ENCODE data around the gene MON1B. TPM values are rescaled to one million over a fixed set of nuclear protein-coding genes. Genes with fewer than 3 reads are reported as not detected.
A peak's percentile ranks its signal among the peaks of the same experiment; 100 is the strongest.
"Not testable (repeated sequence)": the region's sequence is repeated elsewhere in the genome, so short reads cannot be mapped to it uniquely, and the experiment has no call there.

The MON1B gene
- total RNA-seq, 1 donor from 2014 or later, result 2.1 TPM

DNA sequence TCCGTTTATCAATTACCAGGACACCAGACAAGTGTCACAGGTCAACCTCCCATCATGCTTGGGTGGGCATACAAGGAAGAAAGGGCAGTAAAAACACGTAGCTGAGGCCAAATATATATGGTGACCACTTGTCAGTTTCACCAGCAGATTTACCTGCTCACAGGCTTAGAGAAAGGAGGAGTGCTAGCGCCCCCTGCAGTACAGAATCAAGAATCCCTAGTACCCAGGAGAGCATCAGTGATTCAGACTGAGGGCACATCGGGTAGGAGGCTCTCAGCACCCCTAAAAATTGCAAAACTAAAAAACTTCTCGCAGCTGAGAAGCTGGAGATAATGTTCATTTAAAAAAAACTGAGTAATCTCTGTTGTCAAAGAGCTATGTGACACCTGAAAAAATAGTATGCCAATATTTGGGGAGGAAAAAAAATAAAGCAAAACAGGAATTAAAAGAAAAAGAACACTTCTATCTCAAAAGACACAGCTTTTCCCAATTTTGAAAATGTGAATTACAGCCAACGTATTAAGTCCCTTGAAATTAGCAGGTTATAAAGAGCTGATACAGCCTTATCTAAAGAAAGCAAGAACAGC lies 21.2 kb upstream of the MON1B start:
- no peak overlapping the region for H3K4me3 ChIP-seq (ENCODE audit: low read length in 3 of 3)
- H3K9me3 ChIP-seq (ENCODE audit: control insufficient read depth in 3 of 3, low read length in 3 of 3), result no peaks in the 10 kb centered on the region
- H3K9ac ChIP-seq (ENCODE audit: low read depth in 1 of 3, low read length in 3 of 3), result no peak overlapping the region
- H3K27ac ChIP-seq (ENCODE audit: low read depth, low read length), result no peak overlapping the region
- no peaks in the 10 kb centered on the region for H3K4me1 ChIP-seq (ENCODE audit: control insufficient read depth in 3 of 3, insufficient read depth in 3 of 3, low read length in 3 of 3)
- peaks cover 5 to 7% (median 6%) of the 10 kb centered on the region in 3 donors for H3K27me3 ChIP-seq (ENCODE audit: control insufficient read depth in 3 of 3, insufficient read depth in 3 of 3, low read length in 3 of 3)
- H3K36me3 ChIP-seq (ENCODE audit: control insufficient read depth in 3 of 3, insufficient read depth in 3 of 3, low read length in 3 of 3), result no peaks in the 10 kb centered on the region

DNA sequence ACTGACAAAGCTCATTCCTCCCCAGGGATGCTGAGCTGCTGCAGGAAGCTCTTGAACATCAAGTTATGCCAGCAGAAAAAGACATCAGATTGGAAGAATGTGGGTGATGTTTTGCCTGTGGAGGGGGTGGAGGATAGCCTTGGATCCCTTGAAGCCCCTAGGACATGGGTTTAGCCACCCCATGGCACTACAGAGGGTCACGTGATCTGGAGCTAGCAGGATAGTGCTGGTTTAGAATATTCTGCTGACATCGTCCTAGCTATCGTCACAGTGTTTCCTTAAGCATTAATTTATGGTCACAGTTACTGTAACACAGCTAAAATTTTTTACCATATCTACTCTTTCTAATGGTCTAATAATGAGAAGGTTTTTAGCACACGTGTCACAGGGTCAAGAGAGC lies 20.2 kb upstream of the MON1B start:
- Histone ChIP-seq H3K4me1 (ENCODE audit: control insufficient read depth in 3 of 3, insufficient read depth in 3 of 3, low read length in 3 of 3) (no peaks in the 10 kb centered on the region), H3K27me3 (ENCODE audit: control insufficient read depth in 3 of 3, insufficient read depth in 3 of 3, low read length in 3 of 3) (peaks cover 5 to 7% (median 6%) of the 10 kb centered on the region in 3 donors), H3K4me3 (ENCODE audit: low read length in 3 of 3) (no peak overlapping the region), H3K36me3 (ENCODE audit: control insufficient read depth in 3 of 3, insufficient read depth in 3 of 3, low read length in 3 of 3) (no peaks in the 10 kb centered on the region), H3K9me3 (ENCODE audit: control insufficient read depth in 3 of 3, low read length in 3 of 3) (no peaks in the 10 kb centered on the region), H3K9ac (ENCODE audit: low read depth in 1 of 3, low read length in 3 of 3) (no peak overlapping the region), H3K27ac (ENCODE audit: low read depth, low read length) (no peak overlapping the region)

DNA sequence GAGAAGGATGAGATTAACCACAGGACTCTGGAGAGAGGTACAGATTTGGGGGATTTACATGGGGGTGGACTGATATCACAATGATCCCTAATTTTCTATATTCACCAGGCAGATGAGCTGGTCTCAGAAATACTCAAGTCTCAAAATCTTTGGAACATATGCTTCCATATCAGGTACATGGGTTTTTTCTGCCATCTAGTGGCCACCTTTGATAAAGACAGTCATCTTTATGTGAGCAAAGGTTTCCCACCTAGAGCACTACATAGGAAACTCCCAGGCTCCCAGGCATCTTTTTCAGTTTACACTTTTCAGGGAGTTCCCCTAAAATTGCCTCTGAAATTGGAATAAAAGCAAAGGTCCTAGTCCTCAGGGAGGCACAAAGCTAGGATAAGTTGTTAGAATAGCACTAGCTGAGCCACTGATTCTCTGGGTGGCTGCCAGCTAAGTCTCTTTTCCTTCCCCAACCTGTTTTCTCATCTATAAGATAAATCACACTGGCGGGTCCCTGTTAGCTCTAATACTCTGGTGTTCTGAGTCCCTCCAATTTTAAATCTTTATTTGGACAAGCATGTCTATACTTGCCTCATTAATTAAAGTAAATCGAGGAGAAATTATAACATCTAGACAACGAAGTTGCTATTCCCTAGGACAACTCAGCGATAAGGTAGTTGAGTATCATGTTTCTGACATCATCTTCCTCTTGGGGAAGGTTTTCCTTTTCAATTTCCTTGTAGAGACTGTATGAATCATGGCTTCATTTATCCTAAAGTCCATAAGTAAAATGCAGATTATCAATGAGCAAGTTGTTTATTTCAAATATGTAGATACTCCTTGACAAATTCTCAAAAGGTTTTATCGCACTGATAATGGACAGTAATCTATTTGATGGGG lies 19.0 kb upstream of the MON1B start:
- Histone ChIP-seq H3K27me3 (ENCODE audit: control insufficient read depth in 3 of 3, insufficient read depth in 3 of 3, low read length in 3 of 3) (peaks cover 5 to 7% (median 6%) of the 10 kb centered on the region in 3 donors), H3K9ac (ENCODE audit: low read depth in 1 of 3, low read length in 3 of 3) (no peak overlapping the region)

DNA sequence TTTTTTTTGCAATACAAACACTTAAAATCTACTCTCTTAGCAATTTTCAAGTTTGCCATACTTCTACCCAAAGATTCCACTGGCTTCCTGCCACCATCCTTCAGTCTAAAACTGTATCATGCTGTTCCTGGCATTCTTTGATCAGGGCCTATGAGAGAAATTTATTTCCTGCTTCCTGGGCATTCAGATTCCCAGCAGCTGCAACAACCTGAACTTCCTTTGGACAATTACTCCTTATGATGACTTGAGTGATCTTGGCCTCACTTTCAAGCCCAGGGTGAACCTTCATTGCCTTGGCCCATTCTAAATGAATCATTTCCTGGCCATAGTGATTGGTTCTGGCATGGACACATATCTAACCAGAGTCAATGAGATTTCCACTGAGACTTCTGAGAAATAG lies 18.0 kb upstream of the MON1B start:
- no peak overlapping the region for H3K4me3 ChIP-seq (ENCODE audit: low read length in 3 of 3)
- H3K36me3 ChIP-seq (ENCODE audit: control insufficient read depth in 3 of 3, insufficient read depth in 3 of 3, low read length in 3 of 3), result no peaks in the 10 kb centered on the region
- H3K9me3 ChIP-seq (ENCODE audit: control insufficient read depth in 3 of 3, low read length in 3 of 3), result no peaks in the 10 kb centered on the region
- H3K27ac ChIP-seq (ENCODE audit: low read depth, low read length), result no peak overlapping the region
- H3K27me3 ChIP-seq (ENCODE audit: control insufficient read depth in 3 of 3, insufficient read depth in 3 of 3, low read length in 3 of 3), result peaks cover 5 to 7% (median 6%) of the 10 kb centered on the region in 3 donors
- H3K4me1 ChIP-seq (ENCODE audit: control insufficient read depth in 3 of 3, insufficient read depth in 3 of 3, low read length in 3 of 3), result no peaks in the 10 kb centered on the region
- no peak overlapping the region for H3K9ac ChIP-seq (ENCODE audit: low read depth in 1 of 3, low read length in 3 of 3)

More for the DNA sequence above, 19.0 kb upstream of the MON1B start:
- Histone ChIP-seq H3K9me3 (ENCODE audit: control insufficient read depth in 3 of 3, low read length in 3 of 3) (no peaks in the 10 kb centered on the region), H3K36me3 (ENCODE audit: control insufficient read depth in 3 of 3, insufficient read depth in 3 of 3, low read length in 3 of 3) (no peaks in the 10 kb centered on the region), H3K4me1 (ENCODE audit: control insufficient read depth in 3 of 3, insufficient read depth in 3 of 3, low read length in 3 of 3) (no peaks in the 10 kb centered on the region), H3K4me3 (ENCODE audit: low read length in 3 of 3) (no peak overlapping the region), H3K27ac (ENCODE audit: low read depth, low read length) (no peak overlapping the region)

DNA sequence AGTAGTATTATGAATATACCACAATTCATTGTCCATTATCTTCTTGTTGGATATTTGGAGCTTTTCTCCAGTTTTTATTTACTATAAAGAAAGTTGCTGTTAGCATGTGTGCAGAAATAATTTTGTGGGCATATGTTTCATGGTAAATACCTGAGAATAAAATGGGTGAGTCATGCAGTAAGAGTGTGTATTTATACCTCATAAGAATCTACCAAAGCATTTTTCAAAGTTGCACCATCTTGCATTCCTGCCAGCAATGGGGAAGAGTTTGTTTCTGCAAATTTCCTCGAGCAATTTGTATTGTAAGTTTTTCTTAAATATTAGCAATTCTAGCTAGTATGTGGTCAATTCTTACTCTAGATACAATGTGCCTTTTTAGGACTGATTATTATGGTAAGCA lies 7.9 kb upstream of the MON1B start:
- no peaks in the 10 kb centered on the region for H3K36me3 ChIP-seq (ENCODE audit: control insufficient read depth in 3 of 3, insufficient read depth in 3 of 3, low read length in 3 of 3)
- H3K9ac ChIP-seq (ENCODE audit: low read depth in 1 of 3, low read length in 3 of 3), result no peak overlapping the region
- H3K9me3 ChIP-seq (ENCODE audit: control insufficient read depth in 3 of 3, low read length in 3 of 3), result no peaks in the 10 kb centered on the region
- H3K27ac ChIP-seq (ENCODE audit: low read depth, low read length), result no peak overlapping the region
- no peaks in the 10 kb centered on the region for H3K4me1 ChIP-seq (ENCODE audit: control insufficient read depth in 3 of 3, insufficient read depth in 3 of 3, low read length in 3 of 3)
- H3K4me3 ChIP-seq (ENCODE audit: low read length in 3 of 3), result no peak overlapping the region
- no peaks in the 10 kb centered on the region for H3K27me3 ChIP-seq (ENCODE audit: control insufficient read depth in 3 of 3, insufficient read depth in 3 of 3, low read length in 3 of 3)

DNA sequence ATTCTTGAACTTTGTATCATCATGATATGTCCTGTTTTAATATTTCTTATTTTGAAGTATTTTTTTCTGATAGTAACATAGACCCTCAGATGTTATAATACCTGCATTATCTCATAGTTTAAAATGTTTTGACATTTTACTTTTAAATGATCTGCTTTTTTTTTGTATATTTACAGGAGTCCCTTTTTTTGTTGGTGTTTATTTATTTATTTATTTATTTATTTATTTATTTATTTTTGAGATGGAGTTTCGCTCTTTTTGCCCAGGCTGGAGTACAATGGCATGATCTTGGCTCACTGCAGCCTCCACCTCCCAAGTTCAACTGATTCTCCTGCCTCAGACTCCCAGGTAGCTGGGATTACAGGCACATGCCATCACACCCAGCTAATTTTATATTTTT lies 4.7 kb upstream of the MON1B start:
- not testable (repeated sequence) for H3K27me3 ChIP-seq (ENCODE audit: control insufficient read depth in 3 of 3, insufficient read depth in 3 of 3, low read length in 3 of 3); H3K4me1 ChIP-seq (ENCODE audit: control insufficient read depth in 3 of 3, insufficient read depth in 3 of 3, low read length in 3 of 3); H3K36me3 ChIP-seq (ENCODE audit: control insufficient read depth in 3 of 3, insufficient read depth in 3 of 3, low read length in 3 of 3); H3K9ac ChIP-seq (ENCODE audit: low read depth in 1 of 3, low read length in 3 of 3); H3K4me3 ChIP-seq (ENCODE audit: low read length in 3 of 3); H3K9me3 ChIP-seq (ENCODE audit: control insufficient read depth in 3 of 3, low read length in 3 of 3); H3K27ac ChIP-seq (ENCODE audit: low read depth, low read length)

DNA sequence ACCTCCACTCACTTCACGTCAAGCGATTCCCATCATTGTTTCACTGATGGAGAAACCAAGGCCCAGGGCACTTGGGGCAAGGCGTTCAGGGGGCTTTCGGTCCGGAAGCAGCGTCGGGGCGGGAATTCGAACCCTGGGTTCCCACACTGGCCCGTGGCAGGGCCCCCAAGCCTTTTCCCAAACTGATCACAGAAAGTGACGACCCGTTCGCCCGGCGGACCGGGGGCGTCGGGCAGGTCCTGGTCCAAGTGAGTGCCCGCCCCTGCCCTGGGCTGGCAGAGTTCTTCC lies 856 bp upstream of the MON1B start:
- peaks cover 18 to 25% (median 19%) of the 10 kb centered on the region in 3 donors for H3K36me3 ChIP-seq (ENCODE audit: control insufficient read depth in 3 of 3, insufficient read depth in 3 of 3, low read length in 3 of 3)
- H3K27ac ChIP-seq (ENCODE audit: low read depth, low read length), result peak overlapping the region; percentile 94
- H3K27me3 ChIP-seq (ENCODE audit: control insufficient read depth in 3 of 3, insufficient read depth in 3 of 3, low read length in 3 of 3), result no peaks in the 10 kb centered on the region
- H3K9ac ChIP-seq (ENCODE audit: low read depth in 1 of 3, low read length in 3 of 3), result peak overlapping the region; percentile 85 to 98 (median 90)
- peak overlapping the region; percentile 90 to 97 (median 96) for H3K4me3 ChIP-seq (ENCODE audit: low read length in 3 of 3)
- no peaks in the 10 kb centered on the region for H3K9me3 ChIP-seq (ENCODE audit: control insufficient read depth in 3 of 3, low read length in 3 of 3)
- H3K4me1 ChIP-seq (ENCODE audit: control insufficient read depth in 3 of 3, insufficient read depth in 3 of 3, low read length in 3 of 3), result peaks cover 8 to 23% (median 12%) of the 10 kb centered on the region in 3 donors

DNA sequence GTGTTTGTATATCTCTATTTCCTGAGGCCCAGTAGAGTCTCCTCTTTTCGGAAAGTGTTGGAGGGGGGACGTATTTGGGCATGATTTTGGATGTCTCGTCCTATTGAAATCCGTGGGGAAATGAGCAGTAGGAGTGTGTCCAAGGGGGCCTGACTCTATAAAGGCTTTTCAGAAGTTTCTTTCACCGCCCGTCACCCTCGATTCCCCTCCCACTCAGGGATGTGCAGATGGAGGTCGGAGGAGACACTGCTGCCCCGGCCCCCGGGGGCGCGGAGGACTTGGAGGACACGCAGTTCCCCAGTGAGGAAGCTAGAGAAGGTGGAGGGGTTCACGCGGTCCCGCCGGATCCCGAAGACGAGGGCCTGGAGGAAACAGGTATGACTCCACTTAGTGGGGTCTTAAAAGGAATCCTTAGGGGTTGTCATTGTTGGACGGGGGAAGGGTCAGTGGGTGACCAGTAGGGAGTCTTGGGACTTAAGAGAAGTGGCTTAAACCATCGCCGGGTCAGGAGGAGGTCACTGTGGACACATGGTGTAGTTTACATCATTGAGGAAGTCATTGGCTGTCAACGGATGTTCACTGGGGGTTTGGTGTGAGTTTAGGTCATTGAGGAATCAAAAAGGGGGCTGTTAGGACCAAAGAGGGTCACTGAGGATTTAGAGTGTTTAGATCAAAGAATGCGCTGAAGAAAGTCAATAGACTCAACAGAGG lies 424 bp downstream of the MON1B start:
- Histone ChIP-seq H3K4me3 (ENCODE audit: low read length in 3 of 3) (peak overlapping the region; percentile 90 to 97 (median 96)), H3K27ac (ENCODE audit: low read depth, low read length) (peak overlapping the region; percentile 94), H3K36me3 (ENCODE audit: control insufficient read depth in 3 of 3, insufficient read depth in 3 of 3, low read length in 3 of 3) (peaks cover 27 to 34% (median 28%) of the 10 kb centered on the region in 3 donors), H3K9ac (ENCODE audit: low read depth in 1 of 3, low read length in 3 of 3) (peak overlapping the region; percentile 89 to 98 (median 89)), H3K27me3 (ENCODE audit: control insufficient read depth in 3 of 3, insufficient read depth in 3 of 3, low read length in 3 of 3) (no peaks in the 10 kb centered on the region), H3K9me3 (ENCODE audit: control insufficient read depth in 3 of 3, low read length in 3 of 3) (no peaks in the 10 kb centered on the region), H3K4me1 (ENCODE audit: control insufficient read depth in 3 of 3, insufficient read depth in 3 of 3, low read length in 3 of 3) (peaks cover 8 to 23% (median 12%) of the 10 kb centered on the region in 3 donors)

DNA sequence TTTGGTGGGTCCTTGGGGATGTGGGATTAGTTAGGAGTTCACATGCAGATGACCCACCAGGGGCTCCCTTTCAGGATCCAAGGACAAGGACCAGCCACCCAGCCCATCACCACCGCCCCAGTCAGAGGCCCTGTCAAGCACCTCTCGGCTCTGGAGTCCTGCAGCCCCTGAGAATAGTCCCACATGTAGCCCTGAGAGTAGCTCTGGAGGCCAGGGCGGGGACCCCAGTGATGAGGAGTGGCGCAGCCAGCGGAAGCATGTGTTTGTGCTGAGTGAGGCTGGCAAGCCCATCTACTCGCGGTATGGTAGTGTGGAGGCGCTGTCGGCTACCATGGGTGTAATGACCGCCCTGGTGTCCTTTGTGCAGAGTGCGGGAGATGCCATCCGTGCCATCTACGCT lies 2.4 kb downstream of the MON1B start:
- no peak overlapping the region for H3K27ac ChIP-seq (ENCODE audit: low read depth, low read length)
- no peak overlapping the region for H3K4me3 ChIP-seq (ENCODE audit: low read length in 3 of 3)
- peaks cover 8 to 23% (median 12%) of the 10 kb centered on the region in 3 donors for H3K4me1 ChIP-seq (ENCODE audit: control insufficient read depth in 3 of 3, insufficient read depth in 3 of 3, low read length in 3 of 3)
- H3K27me3 ChIP-seq (ENCODE audit: control insufficient read depth in 3 of 3, insufficient read depth in 3 of 3, low read length in 3 of 3), result no peaks in the 10 kb centered on the region
- H3K36me3 ChIP-seq (ENCODE audit: control insufficient read depth in 3 of 3, insufficient read depth in 3 of 3, low read length in 3 of 3), result peaks cover 34 to 51% (median 44%) of the 10 kb centered on the region in 3 donors
- H3K9ac ChIP-seq (ENCODE audit: low read depth in 1 of 3, low read length in 3 of 3), result no peak overlapping the region
- H3K9me3 ChIP-seq (ENCODE audit: control insufficient read depth in 3 of 3, low read length in 3 of 3), result no peaks in the 10 kb centered on the region

Data from skeletal muscle tissue (tissue), 4 donors.